ENCODE measurements around the gene PDE7B. TPM values are rescaled to one million over a fixed set of nuclear protein-coding genes. Genes with fewer than 3 reads are reported as not detected.

The PDE7B gene
- total RNA-seq, 1 donor from 2014 or later, result 0.53 TPM

GRCh38 chr6:136184738-136185137 is 333.2 kb downstream of the PDE7B start:
- DNase-seq (ENCODE audit: low read depth) (no peak), FAIRE-seq (no peak)
- H3K4me3 ChIP-seq (ENCODE audit: low read depth, low read length), result no peak overlapping the region
- H3K36me3 ChIP-seq (ENCODE audit: control insufficient read depth, insufficient read depth, low read length), result no peaks in the 10 kb centered on the region
- no peak for TF ChIP-seq CTCF (IDR thresholded peaks at IDR 0.05; ENCODE audit: insufficient read depth, low read length, severe bottlenecking)
- H3K27me3 ChIP-seq (ENCODE audit: control insufficient read depth, insufficient read depth, low read length), result peaks cover 1% of the 10 kb centered on the region

- TF ChIP-seq CTCF (IDR thresholded peaks at IDR 0.05; ENCODE audit: insufficient read depth, low read length, severe bottlenecking), result no peak
- Histone ChIP-seq H3K4me3 (ENCODE audit: low read depth, low read length) (no peak overlapping the region), H3K27me3 (ENCODE audit: control insufficient read depth, insufficient read depth, low read length) (peaks cover 1% of the 10 kb centered on the region), H3K36me3 (ENCODE audit: control insufficient read depth, insufficient read depth, low read length) (no peaks in the 10 kb centered on the region)
- FAIRE-seq (no peak), DNase-seq (ENCODE audit: low read depth) (no peak)
These were observed 334.9 kb downstream of the PDE7B start for GRCh38 chr6:136186363-136186762.

GRCh38 chr6:136188486-136188885 is 337.0 kb downstream of the PDE7B start:
- Histone ChIP-seq H3K36me3 (ENCODE audit: control insufficient read depth, insufficient read depth, low read length) (no peaks in the 10 kb centered on the region), H3K4me3 (ENCODE audit: low read depth, low read length) (no peak overlapping the region), H3K27me3 (ENCODE audit: control insufficient read depth, insufficient read depth, low read length) (no peaks in the 10 kb centered on the region)
- no peak for DNase-seq (ENCODE audit: low read depth)
- peak; percentile 47 for FAIRE-seq
- TF ChIP-seq CTCF (IDR thresholded peaks at IDR 0.05; ENCODE audit: insufficient read depth, low read length, severe bottlenecking), result no peak

GRCh38 chr6:136189104-136189503 is 337.6 kb downstream of the PDE7B start:
- no peak for TF ChIP-seq CTCF (IDR thresholded peaks at IDR 0.05; ENCODE audit: insufficient read depth, low read length, severe bottlenecking)
- Histone ChIP-seq H3K4me3 (ENCODE audit: low read depth, low read length) (no peak overlapping the region), H3K36me3 (ENCODE audit: control insufficient read depth, insufficient read depth, low read length) (no peaks in the 10 kb centered on the region), H3K27me3 (ENCODE audit: control insufficient read depth, insufficient read depth, low read length) (no peaks in the 10 kb centered on the region)
- FAIRE-seq (no peak), DNase-seq (ENCODE audit: low read depth) (no peak)

- TF ChIP-seq CTCF (IDR thresholded peaks at IDR 0.05; ENCODE audit: insufficient read depth, low read length, severe bottlenecking), result no peak
- no peaks in the 10 kb centered on the region for H3K36me3 ChIP-seq (ENCODE audit: control insufficient read depth, insufficient read depth, low read length)
- no peaks in the 10 kb centered on the region for H3K27me3 ChIP-seq (ENCODE audit: control insufficient read depth, insufficient read depth, low read length)
- FAIRE-seq (no peak), DNase-seq (ENCODE audit: low read depth) (no peak)
- no peak overlapping the region for H3K4me3 ChIP-seq (ENCODE audit: low read depth, low read length)
These were observed 340.3 kb downstream of the PDE7B start for GRCh38 chr6:136191606-136192312.

- Histone ChIP-seq H3K36me3 (ENCODE audit: control insufficient read depth, insufficient read depth, low read length) (no peaks in the 10 kb centered on the region), H3K4me3 (ENCODE audit: low read depth, low read length) (no peak overlapping the region), H3K27me3 (ENCODE audit: control insufficient read depth, insufficient read depth, low read length) (no peaks in the 10 kb centered on the region)
- no peak for TF ChIP-seq CTCF (IDR thresholded peaks at IDR 0.05; ENCODE audit: insufficient read depth, low read length, severe bottlenecking)
- no peak for DNase-seq (ENCODE audit: low read depth)
- FAIRE-seq, result no peak
These were observed 341.4 kb downstream of the PDE7B start for GRCh38 chr6:136192902-136193301.
